Inferior parietal cortex (tissue), 1 donor: ENCODE results near the gene CMPK1.
"Not testable (repeated sequence)": the region's sequence is repeated elsewhere in the genome, so short reads cannot be mapped to it uniquely, and the experiment has no call there.

Experiments
- DNase-seq: peaks from one replicate; pipeline ENCODE4 v3.0.0-alpha.2; 2016; ENCODE audit errors: extremely low spot score

CMPK1 gene, protein sequence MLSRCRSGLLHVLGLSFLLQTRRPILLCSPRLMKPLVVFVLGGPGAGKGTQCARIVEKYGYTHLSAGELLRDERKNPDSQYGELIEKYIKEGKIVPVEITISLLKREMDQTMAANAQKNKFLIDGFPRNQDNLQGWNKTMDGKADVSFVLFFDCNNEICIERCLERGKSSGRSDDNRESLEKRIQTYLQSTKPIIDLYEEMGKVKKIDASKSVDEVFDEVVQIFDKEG

DNA sequence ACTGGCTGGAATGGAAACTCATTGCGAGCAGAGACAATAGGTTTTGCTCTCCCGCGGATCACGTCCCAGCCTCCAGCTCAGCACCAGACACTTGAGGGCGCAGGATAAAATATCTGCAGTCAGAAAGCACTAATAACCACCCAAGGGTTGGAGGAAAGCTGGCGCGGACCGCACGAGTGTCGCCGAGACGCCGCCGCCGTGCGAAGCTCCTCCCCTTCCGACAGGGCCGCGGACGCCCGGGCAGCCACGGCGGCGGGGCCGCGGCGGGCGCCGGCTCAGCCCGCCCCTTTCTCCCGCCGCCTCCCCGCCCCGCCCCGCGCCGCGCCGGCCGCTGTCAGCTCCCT is at the start of gene CMPK1:
TSS of gene CMPK1 (plus strand) at position 213 of the 344 bp plus-strand sequence. CDS start 156 bp downstream, outside the sequence.
- peak; percentile 77 for DNase-seq

DNA sequence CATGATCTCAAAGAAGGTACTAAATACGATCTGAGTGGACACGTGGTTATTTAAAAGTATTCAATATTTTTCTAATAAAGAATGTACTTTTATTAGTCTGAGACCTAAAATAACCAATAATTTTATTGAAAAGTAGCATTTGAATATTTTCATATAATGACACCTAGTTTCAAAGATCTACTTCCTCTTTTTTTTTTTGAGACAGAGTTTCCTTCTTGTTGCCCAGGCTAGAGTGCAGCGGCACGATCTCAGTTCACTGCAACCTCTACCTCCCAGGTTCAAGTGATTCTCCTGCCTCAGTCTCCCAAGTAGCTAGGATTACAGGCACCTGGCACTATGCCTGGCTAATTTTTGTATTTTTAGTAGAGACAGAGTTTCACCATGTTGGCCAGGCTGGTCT is 45.5 kb upstream of the CMPK1 start:
- not testable (repeated sequence) for DNase-seq

DNA sequence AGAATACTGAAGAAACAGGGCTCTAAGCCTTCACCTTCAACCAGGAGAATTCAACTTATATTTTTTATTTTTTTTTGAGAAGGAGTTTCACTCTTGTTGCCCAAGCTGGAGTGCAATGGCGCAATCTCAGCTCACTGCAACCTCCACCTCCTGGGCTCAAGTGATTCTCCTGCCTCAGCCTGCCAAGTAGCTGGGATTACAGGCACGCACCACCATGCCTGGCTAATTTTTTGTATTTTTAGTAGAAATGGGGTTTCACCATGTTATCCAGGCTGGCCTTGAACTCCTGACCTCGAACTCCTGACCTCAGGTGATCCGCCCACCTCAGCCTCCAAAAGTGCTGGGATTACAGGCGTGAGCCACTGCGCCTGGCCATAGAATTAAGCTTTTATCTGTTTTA is 38.7 kb upstream of the CMPK1 start:
- not testable (repeated sequence) for DNase-seq

DNA sequence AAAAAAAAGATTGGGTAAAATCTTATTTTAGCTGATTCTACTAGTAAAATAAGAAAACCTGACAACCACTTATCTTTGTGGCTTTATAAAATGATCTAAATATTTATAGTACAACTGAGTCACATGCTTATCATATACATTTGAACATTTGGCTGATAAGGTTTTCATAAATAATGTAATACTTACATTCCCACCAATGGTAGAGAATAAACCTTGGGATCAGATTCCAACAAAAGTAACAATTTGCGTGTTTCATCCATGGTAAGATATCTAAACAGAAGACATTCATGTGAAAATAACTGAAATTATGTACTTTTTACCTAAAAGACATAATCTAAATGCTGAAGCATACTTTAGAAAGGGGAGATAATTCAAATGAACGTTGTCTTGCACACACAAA is 38.0 kb upstream of the CMPK1 start:
- no peak for DNase-seq

DNA sequence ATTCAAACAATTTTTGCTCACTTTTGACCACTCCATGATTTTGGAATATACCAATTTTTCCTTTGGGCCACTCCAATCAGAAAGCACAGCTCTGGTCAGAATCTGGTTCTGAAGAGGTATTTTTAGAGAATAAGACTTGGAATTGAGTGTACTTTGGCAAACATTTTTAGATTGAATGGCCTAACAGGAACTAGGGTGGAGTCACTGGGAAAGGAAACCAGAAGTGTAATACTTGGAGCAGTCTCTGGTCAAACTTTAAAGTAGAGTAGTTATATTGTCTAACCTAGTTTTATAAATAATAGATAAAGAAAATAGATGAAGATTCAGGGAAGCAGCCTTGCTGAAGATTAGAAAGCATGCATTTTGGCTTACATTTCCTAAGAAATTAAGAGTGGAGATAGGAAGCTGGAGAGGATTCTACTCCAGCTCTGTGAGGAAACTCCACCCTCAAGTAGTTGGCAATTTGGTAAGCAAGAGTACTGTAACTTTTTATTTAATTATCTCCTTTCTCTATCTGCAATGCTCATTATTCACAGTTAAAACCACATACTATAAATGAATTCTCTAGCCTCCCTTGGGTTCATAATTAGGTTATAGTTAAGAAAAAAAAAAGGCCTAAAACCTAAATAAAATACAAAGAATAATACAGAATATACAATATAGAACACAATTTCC is 35.4 kb upstream of the CMPK1 start:
- DNase-seq = no peak

DNA sequence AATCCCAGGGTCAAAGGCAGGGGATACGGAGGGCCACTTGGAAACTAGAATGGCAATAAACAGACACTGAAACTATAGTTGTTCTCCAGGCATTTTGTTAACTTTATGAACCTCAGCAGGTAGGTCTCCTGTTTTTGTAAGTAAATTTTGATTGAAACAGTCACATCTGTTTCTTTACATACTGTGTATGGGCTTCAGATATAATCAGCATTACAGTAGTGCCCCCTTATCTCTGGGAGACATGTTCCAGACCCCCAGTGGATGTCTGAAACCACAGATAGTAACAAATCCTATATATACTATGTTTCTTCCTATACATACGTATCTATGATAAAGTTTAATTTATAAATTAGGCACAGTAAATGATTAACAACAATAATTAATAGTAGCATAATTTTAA is 31.1 kb upstream of the CMPK1 start:
- DNase-seq = no peak

DNA sequence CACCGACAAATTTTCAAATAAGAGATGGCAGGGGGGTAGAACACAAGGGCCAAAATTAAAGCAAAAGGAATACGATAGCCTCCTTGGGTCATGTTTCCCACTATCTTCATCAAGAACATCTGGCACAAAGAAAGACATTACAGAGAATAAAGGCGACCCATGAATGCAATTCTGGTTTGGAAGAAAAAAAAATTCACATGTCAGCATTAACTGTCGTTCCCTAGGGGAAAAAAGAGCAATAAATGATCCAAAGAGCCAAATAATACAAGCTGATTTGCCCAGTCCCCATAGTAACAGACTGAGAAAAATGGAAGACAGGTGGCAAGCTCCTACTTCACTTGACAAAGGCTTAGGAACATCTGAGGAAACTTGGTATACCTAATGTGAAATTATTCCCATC is 24.2 kb upstream of the CMPK1 start:
- no peak for DNase-seq

DNA sequence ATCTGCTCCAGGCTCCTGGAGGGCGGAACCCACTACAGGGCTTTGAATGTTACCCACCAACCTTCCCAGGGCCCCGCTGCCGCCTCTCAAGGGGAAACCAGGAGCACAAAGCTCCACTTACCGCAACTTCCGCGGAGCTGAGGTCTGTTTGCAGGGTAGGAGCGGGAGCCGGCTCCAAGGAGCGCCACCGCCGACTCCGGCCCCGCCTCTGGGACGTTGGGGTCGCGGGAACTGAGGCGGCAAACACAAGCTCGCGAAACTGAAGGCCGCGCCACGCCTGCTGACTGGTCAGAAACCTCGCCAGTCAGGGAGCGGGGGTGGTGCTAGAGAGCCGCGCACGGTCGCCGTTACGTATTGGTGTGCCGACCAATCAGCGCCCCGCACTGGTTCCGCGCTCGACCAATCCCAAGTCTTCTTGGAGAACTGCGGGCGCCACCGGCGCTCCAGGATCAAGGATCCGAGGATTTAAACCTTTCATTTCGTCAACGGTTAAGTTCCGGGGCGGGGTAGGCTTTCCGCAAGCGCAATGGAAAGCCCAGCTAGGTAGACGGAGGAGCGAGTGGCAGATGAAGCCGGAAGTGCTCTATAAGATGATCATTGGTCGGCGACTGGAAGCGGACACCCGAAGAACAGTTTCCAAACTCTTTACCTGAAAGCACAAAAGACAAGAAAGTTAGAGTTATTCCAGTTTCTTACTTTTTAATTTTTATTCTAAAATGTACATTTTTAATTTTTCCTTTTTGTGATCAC is 19.5 kb upstream of the CMPK1 start, which contains the start of gene STIL:
TSS of gene STIL (minus strand) at position 233 of the 750 bp plus-strand sequence. CDS start 3,828 bp downstream, outside the sequence.
- DNase-seq = peak; percentile 99

DNA sequence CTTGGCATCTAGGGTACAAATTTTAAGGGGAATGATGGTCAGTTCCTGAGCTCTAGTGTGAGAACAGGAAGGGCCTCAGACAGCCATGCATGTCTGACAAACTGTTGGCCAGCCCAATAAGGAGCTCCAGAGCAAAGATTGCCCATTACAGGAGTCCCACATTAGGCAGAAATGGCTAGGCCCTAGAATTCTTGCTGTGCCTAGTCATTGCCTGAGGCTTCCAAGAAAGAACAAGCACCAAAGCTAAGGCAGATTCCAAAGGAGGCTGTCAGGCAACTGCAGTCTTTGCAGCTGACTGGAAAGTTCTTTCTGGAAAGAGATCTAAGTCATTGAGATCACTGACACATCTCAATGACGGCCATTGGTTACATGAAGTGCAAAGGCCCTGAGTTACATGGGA is 15.7 kb upstream of the CMPK1 start:
- no peak for DNase-seq

DNA sequence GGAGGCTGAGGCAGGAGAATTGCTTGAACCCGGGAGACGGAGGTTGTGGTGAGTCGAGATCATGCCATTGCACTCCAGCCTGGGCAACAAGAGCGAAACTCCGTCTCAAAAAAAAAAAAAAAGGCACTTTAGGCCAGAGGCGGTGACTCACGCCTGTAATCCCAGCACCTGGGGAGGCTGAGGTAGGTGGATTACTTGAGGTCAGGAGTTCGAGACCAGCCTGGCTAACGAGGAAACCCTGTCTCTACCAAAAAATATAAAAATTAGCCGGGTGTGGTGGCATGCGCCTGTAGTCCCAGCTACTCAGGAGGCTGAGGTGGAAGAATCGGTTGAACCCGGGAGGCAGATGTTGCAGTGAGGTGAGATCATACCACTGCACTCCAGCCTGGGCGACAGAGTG is 13.6 kb upstream of the CMPK1 start:
- DNase-seq = not testable (repeated sequence)

DNA sequence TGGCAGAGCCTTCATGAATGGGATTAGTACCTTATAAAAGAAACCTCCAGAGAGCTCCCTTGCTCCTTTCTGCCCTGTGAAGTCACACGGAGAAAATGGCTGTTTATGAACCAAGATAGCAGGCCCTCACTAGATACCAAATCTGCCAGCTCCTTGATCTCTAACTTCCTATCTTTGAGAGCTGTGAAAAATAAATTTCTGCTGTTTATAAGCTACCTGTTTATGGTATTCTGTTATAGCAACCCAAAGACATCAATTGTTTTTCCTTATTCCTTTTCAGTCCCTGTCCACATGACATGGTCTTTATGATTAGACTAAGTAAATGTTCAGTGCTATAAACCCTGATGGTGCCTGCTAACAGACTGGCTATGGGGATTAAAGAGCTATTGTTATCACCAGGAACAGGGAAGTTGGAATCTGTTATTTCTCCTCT is 10.0 kb upstream of the CMPK1 start:
- no peak for DNase-seq

DNA sequence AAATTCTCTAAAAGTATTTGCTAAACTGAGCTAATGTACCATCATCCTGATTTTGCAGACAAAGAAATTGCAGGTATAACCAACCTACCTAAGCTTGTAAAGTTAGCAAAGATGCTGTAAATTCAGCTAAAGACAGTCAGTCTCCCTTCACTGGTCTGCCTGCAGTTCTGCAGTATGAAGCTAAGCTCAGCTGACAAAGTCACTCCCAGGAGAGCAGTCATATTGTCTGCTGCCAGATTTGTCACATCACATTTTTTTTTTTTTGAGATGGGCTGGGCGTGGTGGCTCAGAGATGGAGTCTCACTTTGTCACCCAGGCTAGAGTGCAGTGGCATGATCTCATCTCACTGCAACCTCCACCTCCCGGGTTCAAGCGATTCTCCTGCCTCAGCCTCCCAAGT is 8.9 kb upstream of the CMPK1 start:
- no peak for DNase-seq

DNA sequence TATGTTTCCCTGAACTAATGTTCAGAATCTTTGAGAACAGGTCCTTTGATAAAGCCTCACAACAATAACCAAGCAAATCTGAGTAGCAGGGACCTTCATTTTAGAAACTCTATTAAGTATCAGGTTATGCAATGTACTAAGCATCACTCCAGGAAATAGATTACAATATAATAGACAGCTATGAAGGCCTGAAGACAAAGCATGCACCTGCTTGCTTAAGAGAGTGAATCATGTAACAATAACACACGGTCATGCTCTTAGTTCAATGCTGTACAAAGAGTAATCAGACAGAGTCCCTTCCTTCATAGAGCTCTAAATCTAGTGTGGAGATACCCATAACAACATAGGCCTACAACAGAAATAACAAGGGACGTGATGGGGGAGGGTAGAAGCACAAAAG is 8.1 kb upstream of the CMPK1 start:
- DNase-seq = no peak

DNA sequence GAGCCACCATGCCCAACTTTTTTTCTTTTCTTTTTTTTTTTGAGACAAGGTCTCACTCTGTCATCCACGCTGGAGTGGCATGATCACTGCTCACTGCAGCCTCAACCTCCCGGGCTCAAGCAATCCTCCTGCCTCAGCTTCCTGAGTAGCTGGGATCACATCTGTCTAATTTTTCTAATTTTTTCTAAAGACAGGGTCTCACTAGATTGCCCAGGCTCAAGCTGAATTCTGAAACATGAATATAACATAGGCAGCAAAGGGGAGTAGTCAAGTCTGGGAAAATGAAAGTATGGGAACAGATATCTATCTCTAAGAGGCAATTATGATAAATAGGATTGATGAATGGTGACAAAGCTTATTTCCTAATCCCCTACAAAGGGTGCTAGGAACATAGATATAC is 7.3 kb upstream of the CMPK1 start:
- no peak for DNase-seq

DNA sequence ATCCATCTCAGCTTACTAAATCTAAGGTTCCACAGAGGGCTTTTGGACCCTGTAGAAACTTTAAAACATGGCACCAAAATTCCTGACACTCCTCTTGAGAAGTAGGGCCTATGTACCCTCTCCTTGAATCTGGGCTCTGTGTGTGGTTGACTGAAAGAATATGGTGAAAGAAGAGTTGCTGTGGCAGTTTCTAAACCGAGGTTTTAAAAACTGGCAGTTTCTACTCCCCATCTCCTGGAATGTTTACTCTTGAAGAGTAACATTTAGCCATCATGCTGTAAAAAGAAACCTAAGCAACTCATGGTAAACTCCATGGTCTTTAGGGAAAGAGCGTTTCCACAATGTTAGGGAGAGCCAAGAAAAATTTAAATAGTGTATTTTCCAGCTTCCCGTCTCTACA is 4.6 kb upstream of the CMPK1 start:
- DNase-seq = no peak

DNA sequence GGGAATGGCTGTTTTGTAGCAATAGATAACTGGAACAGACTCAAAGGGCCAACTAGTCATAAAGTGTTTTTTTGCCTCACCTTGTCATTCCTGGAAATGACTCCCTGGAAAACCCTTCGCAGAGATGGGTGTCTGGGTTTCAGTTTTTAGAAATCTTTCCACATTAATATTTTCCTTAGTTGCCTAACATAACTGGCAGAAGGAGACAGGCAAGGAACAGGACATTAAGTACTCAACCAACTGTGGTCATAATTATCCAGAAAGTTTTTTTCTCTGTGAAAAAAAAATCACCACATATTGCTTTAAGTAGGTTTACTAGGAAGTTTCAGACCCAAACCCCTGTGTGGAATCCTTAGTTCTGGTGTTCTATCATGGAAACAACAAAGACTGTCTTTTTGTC is 3.4 kb upstream of the CMPK1 start:
- DNase-seq = no peak

DNA sequence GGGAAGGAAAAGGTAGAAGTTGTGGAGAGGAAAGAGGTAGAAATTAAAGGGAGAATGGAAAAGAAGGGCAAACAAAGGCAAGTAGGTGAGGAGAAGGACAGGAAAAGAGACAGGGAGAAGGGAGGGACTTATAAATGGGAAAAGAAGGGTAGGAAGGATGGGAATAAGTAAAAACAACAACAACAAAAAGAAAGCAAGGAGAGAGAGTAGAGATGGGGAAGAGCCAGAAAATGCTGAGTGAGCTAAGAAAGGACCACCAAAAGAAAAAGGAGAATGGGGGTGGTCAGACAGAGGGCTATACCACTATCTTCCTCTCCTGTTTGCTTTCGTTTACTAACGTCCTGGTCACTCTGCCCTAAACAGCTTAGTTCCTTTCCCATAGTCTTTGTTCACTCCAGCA is 1.7 kb upstream of the CMPK1 start:
- no peak for DNase-seq

DNA sequence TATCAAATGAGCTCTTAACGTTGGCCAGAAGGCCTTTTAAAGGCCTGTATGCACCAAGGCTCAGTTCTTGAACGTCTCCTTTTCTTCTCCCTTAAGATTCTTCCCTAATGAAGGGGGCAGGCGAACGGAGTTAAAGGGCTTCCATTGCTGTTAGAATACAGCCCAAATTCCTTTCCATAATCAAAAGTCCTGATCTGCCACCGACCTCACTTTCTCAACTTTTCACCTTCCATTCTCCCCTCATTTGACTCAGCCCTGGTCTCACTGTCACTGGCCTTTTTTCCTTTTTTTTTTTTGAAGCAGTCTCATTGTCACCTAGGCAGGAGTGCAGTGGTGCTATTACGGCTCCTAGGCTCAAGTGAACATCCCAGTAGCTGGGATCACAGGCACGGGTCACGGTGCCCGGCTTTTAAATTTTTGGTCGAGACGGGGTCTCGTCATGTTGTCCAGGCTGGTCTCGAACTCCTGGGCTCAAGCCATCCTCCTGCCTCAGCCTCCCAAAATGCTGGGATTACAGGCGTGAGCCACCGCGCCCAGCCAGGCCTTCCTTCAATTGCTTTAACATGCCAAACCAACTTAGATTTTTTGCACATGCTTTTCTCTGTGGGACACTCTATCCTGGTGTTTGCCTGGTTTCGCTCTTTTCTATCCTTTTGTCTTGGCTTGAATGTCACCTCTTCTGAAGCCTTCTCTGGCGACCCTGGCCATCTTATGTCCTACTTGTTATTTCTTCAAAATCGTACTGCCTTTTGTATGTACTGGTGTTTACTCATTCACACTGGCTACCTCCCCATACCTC is 612 bp upstream of the CMPK1 start:
- no peak for DNase-seq

DNA sequence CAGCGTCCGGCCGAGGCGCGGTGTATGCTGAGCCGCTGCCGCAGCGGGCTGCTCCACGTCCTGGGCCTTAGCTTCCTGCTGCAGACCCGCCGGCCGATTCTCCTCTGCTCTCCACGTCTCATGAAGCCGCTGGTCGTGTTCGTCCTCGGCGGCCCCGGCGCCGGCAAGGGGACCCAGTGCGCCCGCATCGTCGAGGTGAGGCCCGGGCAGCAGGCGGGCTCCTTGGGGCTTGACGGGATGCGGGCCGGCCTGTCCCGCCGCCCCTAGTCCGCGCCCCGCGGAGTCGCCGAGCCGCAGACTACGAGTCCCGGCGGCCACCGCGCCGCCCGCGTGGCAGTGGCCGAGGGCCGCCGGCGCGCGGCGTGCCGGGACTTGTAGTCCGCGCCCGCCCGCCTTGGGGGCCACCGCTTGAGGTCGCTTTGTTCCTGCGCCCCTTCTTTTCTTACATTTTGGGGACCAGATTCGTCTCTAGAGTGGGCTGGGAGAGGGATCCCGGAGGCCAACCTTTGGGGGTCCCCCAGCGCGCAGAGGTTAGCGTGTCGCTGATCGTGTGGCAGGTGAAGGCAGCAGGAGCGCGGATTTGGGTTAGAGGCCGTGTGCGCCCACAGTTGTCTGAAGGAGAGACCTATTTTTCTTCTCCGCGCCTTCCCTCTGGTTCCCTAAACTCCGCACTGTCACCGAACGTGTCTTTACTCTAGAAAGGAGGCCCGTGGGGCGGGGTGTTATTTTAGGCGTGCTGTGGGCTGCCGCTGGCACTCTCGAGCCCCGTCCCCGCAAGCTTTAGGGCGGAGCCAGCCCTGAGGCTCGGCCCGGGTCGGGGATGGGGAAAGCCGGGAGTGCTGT is 553 bp downstream of the CMPK1 start:
- DNase-seq = peak; percentile 80

DNA sequence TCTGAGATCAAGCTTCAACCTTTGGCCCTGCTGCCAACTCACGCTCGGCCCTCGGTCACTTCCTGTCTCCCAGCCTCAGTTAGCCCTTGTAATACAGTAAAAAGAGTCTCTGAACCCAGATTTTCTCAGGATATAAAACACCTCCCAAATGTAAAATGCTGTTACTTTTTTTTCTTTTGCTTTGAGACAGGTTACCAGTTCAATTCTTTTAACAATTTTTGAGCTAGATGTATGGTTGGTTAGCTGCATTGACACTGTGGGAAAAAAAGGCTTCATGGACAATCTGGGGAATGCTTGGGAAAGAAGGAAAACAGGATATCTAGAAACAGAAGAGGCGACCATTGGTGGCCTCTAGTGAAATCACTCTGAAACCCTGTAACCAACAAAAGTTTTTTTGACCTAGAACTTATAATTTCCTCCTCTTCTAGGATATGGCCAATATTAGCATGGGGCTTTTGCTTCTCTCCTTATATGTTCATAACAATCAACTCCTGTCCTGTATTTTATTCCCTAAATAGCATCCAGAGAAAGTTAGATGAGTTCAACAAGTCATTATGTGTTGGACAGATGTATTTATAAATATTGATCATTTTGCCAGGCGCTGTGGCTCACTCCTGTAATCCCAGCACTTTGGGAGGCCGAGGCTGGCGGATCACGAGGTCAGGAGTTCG is 1.3 kb downstream of the CMPK1 start:
- no peak for DNase-seq

DNA sequence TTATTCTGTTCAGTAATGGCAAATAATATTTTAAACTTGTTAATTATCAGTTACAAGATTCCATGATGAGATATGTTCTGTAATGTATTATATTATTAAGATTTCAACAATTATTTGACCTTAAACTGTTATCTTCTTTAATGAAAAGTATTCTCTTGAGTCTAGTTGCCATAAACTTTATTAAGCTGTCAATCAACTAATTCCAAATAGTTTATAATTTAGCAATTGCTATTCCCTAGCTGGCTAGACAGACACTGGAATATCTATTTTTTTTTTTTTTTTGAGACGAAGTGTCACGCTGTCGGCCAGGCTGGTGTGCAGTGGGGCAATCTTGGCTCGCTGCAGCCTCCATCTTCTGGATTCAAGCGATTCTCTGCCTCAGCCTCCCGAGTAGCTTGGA is 3.8 kb downstream of the CMPK1 start:
- DNase-seq = no peak
